HT-29 (cell line): ENCODE data around the gene DDAH2. TPM values are rescaled to one million over a fixed set of nuclear protein-coding genes. Genes with fewer than 3 reads are reported as not detected.

Source experiments
- DNase-seq: peaks from one replicate; pipeline ENCODE4 v3.0.0-alpha.2; 2015; ENCODE audit warnings: low spot score
- total RNA-seq: library from RNA; depleted of rRNA; stranded (reverse); fragments of >200 nt; shearing (Covaris generic); gene quantifications from 2 replicates; pipeline ENCODE4 v1.2.3, GENCODE V29; 2014; rRNA removed

Gene DDAH2, protein sequence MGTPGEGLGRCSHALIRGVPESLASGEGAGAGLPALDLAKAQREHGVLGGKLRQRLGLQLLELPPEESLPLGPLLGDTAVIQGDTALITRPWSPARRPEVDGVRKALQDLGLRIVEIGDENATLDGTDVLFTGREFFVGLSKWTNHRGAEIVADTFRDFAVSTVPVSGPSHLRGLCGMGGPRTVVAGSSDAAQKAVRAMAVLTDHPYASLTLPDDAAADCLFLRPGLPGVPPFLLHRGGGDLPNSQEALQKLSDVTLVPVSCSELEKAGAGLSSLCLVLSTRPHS
- 107 and 116 TPM in 2 replicates for total RNA-seq

- DNase-seq = no peak
These were observed at the start of gene DDAH2 for GRCh38 chr6:31728767-31729514. Gene DDAH2, minus strand, starts transcription at chr6:31729299. Its CDS starts 138 bp downstream, at chr6:31729161.

DNA sequence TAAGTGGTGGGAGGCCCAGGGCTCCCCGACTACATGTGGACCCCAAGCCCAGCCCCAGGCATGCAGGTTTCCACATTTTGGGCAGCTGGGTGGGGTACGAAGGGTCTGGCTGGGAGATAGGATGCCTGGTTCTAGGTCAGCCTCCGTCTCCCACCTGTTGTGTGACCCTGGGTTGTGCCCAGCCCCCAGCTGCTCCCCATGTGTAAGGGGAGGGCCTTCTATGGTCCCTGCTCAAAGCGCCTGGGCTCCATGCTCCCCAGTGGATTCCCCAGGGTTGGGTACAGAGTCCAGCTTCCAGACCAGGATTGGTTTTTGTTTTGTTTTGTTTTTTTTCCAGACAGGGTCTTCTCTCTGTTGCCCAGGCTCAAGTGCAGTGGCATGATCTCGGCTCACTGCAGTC, 49.1 kb upstream of the DDAH2 start:
- DNase-seq = no peak

- no peak for DNase-seq
These were observed 48.6 kb upstream of the DDAH2 start for GRCh38 chr6:31777667-31778050.

DNA sequence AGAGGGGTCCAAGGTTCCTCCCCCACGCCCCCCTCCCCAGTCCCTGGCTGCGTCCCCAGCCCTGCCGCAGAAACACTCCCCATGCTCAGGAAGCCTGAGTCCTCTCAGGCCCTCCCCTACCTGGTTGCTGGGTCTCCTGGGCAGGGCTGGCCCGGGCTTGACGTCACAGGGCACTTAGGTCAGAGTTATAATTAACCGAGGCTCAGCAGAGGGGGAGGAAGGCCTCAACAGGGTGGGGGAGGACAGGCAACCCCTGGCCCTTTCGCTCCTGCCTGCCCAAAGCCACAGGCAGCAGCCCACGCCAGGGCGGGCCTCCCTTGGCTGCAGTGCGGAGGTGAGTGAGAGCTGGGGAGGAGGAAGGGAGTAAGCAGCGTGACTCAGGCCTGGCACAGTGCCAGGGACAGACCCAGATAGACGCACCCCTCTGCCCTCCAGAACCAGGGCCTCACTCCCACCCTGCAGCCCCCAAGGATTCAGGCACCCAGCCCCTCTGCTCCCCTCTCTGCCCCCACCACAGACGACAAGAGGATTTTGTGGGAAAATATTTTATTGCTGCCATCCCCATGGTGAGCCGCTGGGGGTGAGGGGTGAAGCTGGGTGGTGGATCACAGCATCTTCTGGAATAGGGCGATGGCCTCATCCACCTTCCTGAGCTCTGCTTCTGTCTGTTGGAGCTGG, 48.0 kb upstream of the DDAH2 start, which contains the start of gene VWA7:
Gene VWA7, minus strand, starts transcription at position 340 of the 678 bp plus-strand sequence. CDS start 549 bp downstream, outside the sequence.
- DNase-seq = peak; percentile 94

- DNase-seq = no peak
These were observed 47.4 kb upstream of the DDAH2 start for GRCh38 chr6:31776485-31776988.

GRCh38 chr6:31775633-31776484, 46.8 kb upstream of the DDAH2 start:
- no peak for DNase-seq

- DNase-seq = peak; percentile 67
These were observed 46.1 kb upstream of the DDAH2 start for GRCh38 chr6:31775184-31775583.

DNA sequence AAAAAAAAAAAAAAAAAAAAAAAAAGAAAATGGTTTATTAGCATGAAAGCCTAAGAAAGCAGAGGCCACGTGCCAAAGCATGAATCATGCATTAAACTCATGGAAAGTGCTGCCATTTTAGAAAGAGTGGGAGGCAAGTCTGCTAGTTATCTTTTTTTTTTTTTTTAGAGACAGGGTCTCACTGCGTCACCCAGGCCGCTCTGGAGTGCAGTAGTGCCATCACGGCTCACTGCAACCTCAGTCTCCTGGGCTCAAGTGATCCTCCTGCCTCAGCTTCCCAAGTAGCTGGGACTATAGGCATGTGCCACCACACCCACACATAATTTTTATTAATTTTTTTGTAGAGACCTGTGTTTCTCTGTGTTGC, 42.9 kb upstream of the DDAH2 start:
- no peak for DNase-seq

DNA sequence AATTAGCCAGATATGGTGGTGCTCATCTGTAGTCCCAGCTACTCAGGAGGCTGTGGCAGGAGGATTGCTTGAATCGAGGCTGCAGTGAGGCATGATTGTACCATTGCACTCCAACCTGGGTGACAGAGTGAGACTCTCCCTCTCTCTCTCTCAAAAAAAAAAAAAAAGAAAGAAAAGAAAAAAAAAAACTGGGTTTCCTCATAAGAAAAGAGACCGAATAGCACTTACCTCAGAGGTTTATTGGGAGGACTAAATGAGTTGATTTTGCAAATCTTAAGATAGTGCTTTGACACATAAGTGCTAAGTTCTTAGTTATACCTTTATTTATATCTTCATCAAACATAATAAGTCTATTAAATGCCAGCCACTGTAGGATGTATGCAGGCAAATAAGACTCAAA, 41.8 kb upstream of the DDAH2 start:
- DNase-seq = no peak

GRCh38 chr6:31769684-31770371, 40.7 kb upstream of the DDAH2 start:
- DNase-seq = peak; percentile 86

DNA sequence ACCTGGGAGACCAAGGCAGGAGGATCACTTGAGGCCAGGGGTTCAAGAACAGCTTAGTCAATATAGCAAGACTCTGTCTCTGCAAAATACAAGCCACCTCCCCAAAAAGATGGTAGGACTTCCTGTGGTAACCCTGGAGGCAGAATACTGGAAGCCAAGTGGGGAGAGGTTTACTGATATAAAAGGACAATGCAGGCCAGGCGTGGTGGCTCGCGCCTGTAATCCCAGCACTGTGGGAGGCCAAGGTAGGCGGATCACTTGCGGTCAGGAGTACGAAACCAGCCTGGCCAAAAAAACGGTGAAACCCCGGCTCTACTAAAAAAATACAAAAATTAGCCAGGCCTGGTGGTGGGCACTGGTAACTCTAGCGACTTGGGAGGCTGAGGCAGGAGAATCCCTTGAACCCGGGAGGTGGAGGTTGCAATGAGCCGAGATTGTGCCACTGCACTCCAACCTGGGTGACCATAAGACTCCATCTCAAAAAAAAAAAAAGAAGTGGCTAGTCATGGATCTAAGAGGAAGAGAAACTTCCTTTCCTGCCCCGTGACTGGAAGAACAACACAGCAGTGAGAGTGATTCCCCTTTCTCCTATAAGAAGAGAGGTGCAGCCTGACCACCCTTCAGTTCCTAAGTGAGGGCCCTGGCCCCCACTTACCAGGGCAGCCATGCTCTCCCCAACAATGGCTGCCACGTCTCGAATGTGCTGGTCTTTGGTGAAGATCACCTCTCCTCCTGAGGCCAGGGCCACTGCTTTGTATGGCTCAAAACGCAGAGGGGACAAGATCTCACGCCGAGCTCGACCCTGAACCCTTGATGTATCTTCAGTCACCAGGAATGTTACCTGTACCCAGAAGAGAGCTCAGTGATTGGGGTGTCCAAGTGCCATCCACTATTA, 39.5 kb upstream of the DDAH2 start:
- DNase-seq = no peak

GRCh38 chr6:31767096-31767645, 38.1 kb upstream of the DDAH2 start:
- DNase-seq = no peak

DNA sequence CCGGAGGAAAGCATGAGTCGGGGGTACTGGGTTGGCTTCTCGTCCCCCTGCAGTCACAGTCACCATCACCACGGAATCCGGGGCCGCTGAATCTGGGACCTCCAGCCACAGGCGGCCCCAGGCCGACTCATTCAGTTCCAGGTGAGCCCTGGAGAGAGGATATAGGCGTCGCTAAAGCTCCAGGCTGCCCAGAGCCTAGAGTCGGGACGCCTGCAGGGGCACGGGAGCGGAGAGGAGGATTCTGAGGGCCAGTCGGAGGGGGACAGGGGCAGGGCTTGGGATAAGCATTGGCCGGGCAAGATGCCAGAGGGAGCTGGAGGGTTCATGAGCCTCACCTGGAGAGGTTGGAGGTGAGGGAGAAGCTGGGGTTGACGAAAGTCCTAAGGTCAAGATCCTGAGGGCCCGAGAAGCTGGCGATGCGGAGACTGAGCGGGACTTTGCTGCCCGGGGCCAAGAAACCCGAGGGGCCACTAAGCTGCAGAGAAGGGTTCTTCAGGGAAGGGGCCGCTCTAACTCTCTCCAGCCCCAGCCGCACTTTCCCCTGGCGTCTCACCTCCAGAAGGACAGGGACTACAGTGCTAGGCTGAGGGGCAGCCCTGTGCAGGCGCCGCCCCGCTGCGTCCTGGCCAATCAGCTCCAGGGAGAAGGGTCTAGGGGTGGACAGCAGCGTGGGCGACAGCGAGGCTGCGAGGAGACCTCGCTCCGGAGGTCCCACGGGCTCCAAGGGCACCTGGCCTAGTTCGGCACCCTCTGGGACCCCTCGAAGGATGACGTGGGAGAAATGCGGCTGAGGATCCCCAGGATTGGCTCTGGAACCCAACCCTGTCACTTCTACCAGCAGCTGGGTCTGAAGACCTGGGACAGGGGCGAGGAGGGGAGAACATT, 37.1 kb upstream of the DDAH2 start:
- DNase-seq = no peak

DNA sequence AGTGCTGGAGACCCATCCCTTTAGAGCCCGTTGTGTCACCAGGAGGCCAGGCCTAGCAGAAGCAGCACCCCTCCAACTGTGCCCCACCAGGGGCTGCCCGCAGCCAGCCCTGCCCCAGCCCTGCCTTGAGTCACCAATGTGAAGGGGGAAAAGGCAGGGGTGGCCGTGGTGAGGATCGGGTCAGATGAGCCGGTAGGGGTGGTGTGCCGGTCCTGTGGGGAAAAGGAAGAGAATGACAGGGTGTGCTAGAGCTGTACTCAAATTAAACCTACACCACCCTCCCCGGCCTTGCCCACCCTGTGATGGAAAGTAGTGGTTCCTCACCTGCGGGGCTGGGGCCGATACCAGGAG, 36.4 kb upstream of the DDAH2 start:
- DNase-seq = no peak

GRCh38 chr6:31764198-31764597, 35.1 kb upstream of the DDAH2 start:
- DNase-seq = no peak

GRCh38 chr6:31763619-31763940, 34.5 kb upstream of the DDAH2 start:
- peak; percentile 38 for DNase-seq

DNA sequence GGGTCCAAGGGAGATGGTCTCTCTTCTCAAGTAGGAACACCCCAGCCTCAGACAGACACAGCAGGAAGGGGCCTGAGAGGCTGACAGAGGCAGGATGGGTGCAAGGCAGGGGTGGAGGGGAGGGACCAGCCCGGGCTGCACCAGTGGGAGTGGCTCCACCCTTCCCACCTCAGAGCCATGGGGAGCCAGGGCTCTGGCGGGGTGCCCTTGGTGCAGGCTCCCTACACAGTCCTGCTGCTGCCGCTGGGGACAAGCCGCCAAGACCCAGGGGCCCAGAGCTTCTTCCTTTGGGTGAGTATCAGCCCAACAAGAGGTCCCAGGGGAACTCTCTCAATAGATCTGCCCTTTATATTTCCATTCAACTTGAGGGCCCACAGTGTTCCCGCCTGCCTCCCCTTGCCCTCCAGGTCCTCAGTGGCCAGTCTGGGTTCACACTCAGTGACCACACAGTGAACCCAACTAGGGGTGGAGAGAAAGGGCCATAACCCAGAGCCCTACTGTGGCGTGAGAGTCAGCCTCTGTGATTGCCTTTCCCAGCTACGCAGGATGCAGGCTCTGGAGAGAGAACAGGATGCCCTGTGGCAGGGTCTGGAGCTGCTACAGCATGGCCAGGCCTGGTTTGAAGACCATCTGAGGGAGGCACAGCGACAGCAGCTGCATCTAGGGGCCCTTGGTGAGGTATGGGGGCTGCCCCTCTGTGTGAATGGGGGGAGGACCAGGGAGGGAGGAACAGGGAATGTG, 33.9 kb upstream of the DDAH2 start:
- no peak for DNase-seq

DNA sequence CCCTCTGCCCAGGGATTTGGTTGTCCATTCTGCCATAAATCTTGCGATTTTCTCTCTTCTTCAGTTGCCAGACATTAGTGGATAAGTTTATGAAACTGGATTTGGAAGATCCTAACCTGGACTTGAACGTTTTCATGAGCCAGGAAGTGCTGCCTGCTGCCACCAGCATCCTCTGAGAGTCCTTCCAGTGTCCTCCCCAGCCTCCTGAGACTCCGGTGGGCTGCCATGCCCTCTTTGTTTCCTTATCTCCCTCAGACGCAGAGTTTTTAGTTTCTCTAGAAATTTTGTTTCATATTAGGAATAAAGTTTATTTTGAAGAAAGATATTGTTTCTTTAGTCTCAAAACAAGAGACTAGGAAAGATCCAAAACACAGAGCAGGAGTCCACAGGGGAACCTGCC, 33.3 kb upstream of the DDAH2 start, which contains the start of gene SAPCD1:
Gene SAPCD1, plus strand, starts transcription at position 301 of the 400 bp plus-strand sequence. CDS start 399 bp downstream, outside the sequence.
- DNase-seq = no peak
